K562 (cell line): ENCODE measurements around the gene ZNF667. TPM values are rescaled to one million over a fixed set of nuclear protein-coding genes. Genes with fewer than 3 reads are reported as not detected.

Experiments used
- ATF3 ChIP-seq, 2 experiments: fragments of 450-650 bp in 1 of 2; sonication (generic) in 1 of 2; formaldehyde crosslinking in 1 of 2; IDR thresholded peaks in 1 of 2; conservative IDR thresholded peaks in 1 of 2; 2 replicates each; pipeline versions ENCODE4 v1.6.1 to v1.8.1; 2016 to 2023; ENCODE audit warnings: mild to moderate bottlenecking in 2 of 2, moderate library complexity in 2 of 2, inconsistent platforms in 1 of 2, missing genetic modification reagents in 1 of 2
- CHD2 ChIP-seq: IDR thresholded peaks from 2 replicates; pipeline ENCODE4 v1.6.1; 2011; ENCODE audit warnings: low read depth, low read length
- CTBP1 ChIP-seq: fragments of 450-650 bp; IDR thresholded peaks from 2 replicates; pipeline ENCODE4 v1.6.1; 2016; ENCODE audit warnings: borderline replicate concordance
- DMBX1 ChIP-seq: fragments of 250-450 bp; sonication (Bioruptor Pico); IDR thresholded peaks from 2 replicates; pipeline ENCODE4 v1.8.0; 2022; ENCODE audit warnings: inconsistent platforms, mild to moderate bottlenecking, moderate library complexity, borderline replicate concordance
- ETV6 ChIP-seq, 3 experiments: fragments of 150-350 bp in 1 of 3; sonication (generic) in 1 of 3; formaldehyde crosslinking in 1 of 3; IDR thresholded peaks; 2 replicates each; pipeline versions ENCODE4 v1.6.1 to v1.8.0; 2014 to 2022; ENCODE audit warnings: borderline replicate concordance in 2 of 3, low read depth in 2 of 3, antibody characterized with exemption in 1 of 3, low read length in 1 of 3, mild to moderate bottlenecking in 1 of 3, missing genetic modification reagents in 1 of 3
- HES1 ChIP-seq: fragments of 450-650 bp; IDR thresholded peaks from 2 replicates; pipeline ENCODE4 v1.6.1; 2016; ENCODE audit warnings: low read depth, mild to moderate bottlenecking, moderate library complexity
- HNRNPUL1 ChIP-seq: fragments of 200-400 bp; formaldehyde crosslinking; IDR thresholded peaks from 2 replicates; pipeline ENCODE4 v1.6.1; 2017; ENCODE audit warnings: low read length
- KHSRP ChIP-seq: fragments of 450-650 bp; IDR thresholded peaks from 2 replicates; pipeline ENCODE4 v1.6.1; 2017
- MAFG ChIP-seq: fragments of 450-650 bp; conservative IDR thresholded peaks from 2 replicates; pipeline ENCODE4 v1.6.1; 2016; ENCODE audit warnings: missing genetic modification characterization, missing compliant biosample characterization
- PML ChIP-seq: IDR thresholded peaks from 2 replicates; pipeline ENCODE4 v1.6.1; 2012; ENCODE audit warnings: low read length, inconsistent platforms
- POLR3G ChIP-seq: IDR thresholded peaks from 2 replicates; pipeline ENCODE4 v1.6.1; 2011; ENCODE audit not compliant: insufficient read length, insufficient replicate concordance; ENCODE audit errors: extremely low read depth
- SMARCA4 ChIP-seq: fragments of 450-650 bp; IDR thresholded peaks from 2 replicates; pipeline ENCODE4 v1.6.1; 2016
- SMARCE1 ChIP-seq: fragments of 450-650 bp; IDR thresholded peaks from 2 replicates; pipeline ENCODE4 v1.7.1; 2016; ENCODE audit warnings: mild to moderate bottlenecking
- SP1 ChIP-seq: sonication (generic); formaldehyde crosslinking; IDR thresholded peaks from 2 replicates; pipeline ENCODE4 v1.8.1; 2022; ENCODE audit warnings: mild to moderate bottlenecking, missing genetic modification reagents
- STAT5B ChIP-seq: fragments of 250-450 bp; sonication (Bioruptor Pico); IDR thresholded peaks from 2 replicates; pipeline ENCODE4 v1.8.0; 2021; ENCODE audit warnings: mild to moderate bottlenecking, inconsistent platforms
- TBP ChIP-seq: optimal IDR thresholded peaks from 2 replicates; pipeline ENCODE3; 2011; ENCODE audit warnings: low read depth, low read length, improper control_type of control experiment
- ZFP36 ChIP-seq: fragments of 150-350 bp; IDR thresholded peaks from 2 replicates; pipeline ENCODE4 v1.6.1; 2018; ENCODE audit warnings: low read length, low read depth; ENCODE audit not compliant: partially characterized antibody
- ZNF133 ChIP-seq: fragments of 250-450 bp; sonication (Bioruptor Pico); IDR thresholded peaks from 2 replicates; pipeline ENCODE4 v1.4.0; 2020; ENCODE audit warnings: mild to moderate bottlenecking
- ZNF282 ChIP-seq: sonication (generic); formaldehyde crosslinking; IDR thresholded peaks from 2 replicates; pipeline ENCODE4 v1.8.1; 2023; ENCODE audit warnings: missing genetic modification reagents
- ZNF41 ChIP-seq: fragments of 250-450 bp; sonication (Bioruptor Pico); conservative IDR thresholded peaks from 2 replicates; pipeline ENCODE4 v1.4.0; 2020; ENCODE audit warnings: mild to moderate bottlenecking
- ZNF57 ChIP-seq: fragments of 450-650 bp; formaldehyde crosslinking; IDR thresholded peaks from 2 replicates; pipeline ENCODE4 v1.4.0; 2020; ENCODE audit warnings: mild to moderate bottlenecking, moderate library complexity
- ZNF586 ChIP-seq: fragments of 450-650 bp; formaldehyde crosslinking; conservative IDR thresholded peaks from 2 replicates; pipeline ENCODE4 v1.4.0; 2020; ENCODE audit warnings: mild to moderate bottlenecking, moderate library complexity
- ZNF609 ChIP-seq: sonication (generic); formaldehyde crosslinking; IDR thresholded peaks from 2 replicates; pipeline ENCODE4 v1.8.1; 2023; ENCODE audit warnings: missing genetic modification reagents, mild to moderate bottlenecking, borderline replicate concordance
- polyA plus RNA-seq, 8 experiments: library from polyadenylated mRNA; depleted of rRNA in 4 of 8; stranded (reverse) in 5 of 8; unstranded in 3 of 8; fragments of >200 nt; fragmentation: Nextera tagmentation in 2 of 8; fragmentation: Illumina TruSeq in 1 of 8; extraction: Ambion mirVana in 2 of 8; extraction: Trizol in 1 of 8; gene quantifications; 2 replicates each; pipeline versions ENCODE4 v1.2.1 to v1.2.3, GENCODE V29; 2011 to 2014; ENCODE audit warnings: inconsistent platforms in 1 of 8, missing spikeins in 1 of 8
- total RNA-seq, 7 experiments: library from RNA; depleted of rRNA in 6 of 7; stranded (reverse); fragments of >200 nt in 6 of 7; fragmentation: Illumina TruSeq in 2 of 7; extraction: Trizol in 2 of 7; gene quantifications; 2 replicates each; pipeline versions ENCODE4 v1.2.1 to v1.2.3, GENCODE V29; 2011 to 2021; ENCODE audit warnings: low replicate concordance in 1 of 7

Gene ZNF667
- total and polyA plus RNA-seq, 9 of the 15 experiments (the other 6 are each of a cell fraction or from before 2014, with no cell fraction given) = not detected

GRCh38 chr19:56403764-56404704 lies 73.1 kb downstream of the ZNF667 start, which contains the start of gene ZNF583 (continued):
- TF ChIP-seq ATF3 (IDR thresholded peaks at IDR 0.05) (no peak), ATF3 (CRISPR knock-in tag; conservative IDR thresholded peaks at IDR 0.05) (no peak), DMBX1 (CRISPR knock-in tag) (0 out of 2 replicates have a peak, but pooled peaks have one; percentile 9), ZNF41 (no peak), ZNF57 (CRISPR knock-in tag) (no peak), SP1 (no peak), ZNF133 (CRISPR knock-in tag) (no peak), ZNF609 (no peak), TBP (peak; percentile 38), ZNF282 (CRISPR knock-in tag) (no peak), CHD2 (no peak), KHSRP (no peak), ZNF586 (no peak), HES1 (no peak), HNRNPUL1 (no peak), STAT5B (CRISPR knock-in tag) (no peak), ZFP36 (no peak), MAFG (tag) (no peak), SMARCA4 (no peak), SMARCE1 (no peak), ETV6 (IDR thresholded peaks at IDR 0.05; ENCODE audit: borderline replicate concordance in 1 of 2, low read depth in 2 of 2, low read length in 1 of 2) (no peak), ETV6 (CRISPR knock-in tag; IDR thresholded peaks at IDR 0.05; ENCODE audit: borderline replicate concordance) (no peak), POLR3G (no peak), CTBP1 (0 out of 2 replicates have a peak, but pooled peaks have one; percentile 59), PML (no peak)
